CD4-positive, alpha-beta memory T cell (primary cell): ENCODE data around the gene LPP. TPM values are rescaled to one million over a fixed set of nuclear protein-coding genes. Genes with fewer than 3 reads are reported as not detected.

Source experiments
- CTCF ChIA-PET: fragments of 350-600 bp; sonication (Branson Sonifier 250); formaldehyde crosslinking; loops from one replicate; lab custom pipeline; 2021; ENCODE audit warnings: inconsistent platforms; ENCODE audit not compliant: partially characterized antibody; lab: Charles Lee
- POLR2A ChIA-PET: fragments of 350-600 bp; sonication (Branson Sonifier 250); formaldehyde crosslinking; loops from one replicate; lab custom pipeline; 2021; ENCODE audit not compliant: partially characterized antibody; lab: Charles Lee
- DNase-seq, 5 donors: peaks; one replicate each; pipeline versions ENCODE4 v3.0.0 to v3.0.0-alpha.2; 2020 to 2022; ENCODE audit warnings: mixed read lengths in 1 of 5
- H3K27ac ChIP-seq: one replicate; pipeline ENCODE4 v1.7.0; 2013; ENCODE audit warnings: low read depth, low read length
- H3K27me3 ChIP-seq: 2 replicates; pipeline ENCODE4 v1.7.0; 2013; ENCODE audit warnings: mild to moderate bottlenecking, low read length, moderate library complexity; ENCODE audit not compliant: insufficient read depth
- H3K36me3 ChIP-seq: 2 replicates; pipeline ENCODE4 v1.7.0; 2013; ENCODE audit warnings: mild to moderate bottlenecking, low read length, moderate library complexity; ENCODE audit not compliant: insufficient read depth
- H3K4me1 ChIP-seq: 2 replicates; pipeline ENCODE4 v1.7.0; 2013; ENCODE audit warnings: mild to moderate bottlenecking, low read length, moderate library complexity; ENCODE audit not compliant: insufficient read depth
- H3K4me3 ChIP-seq, 2 donors: one replicate each; pipeline ENCODE4 v1.7.0; 2013; ENCODE audit warnings: low read length in 2 of 2, mild to moderate bottlenecking in 1 of 2
- H3K9me3 ChIP-seq, 2 donors: one replicate each; pipeline ENCODE4 v1.7.0; 2013; ENCODE audit warnings: low read length in 2 of 2, control low read depth in 1 of 2; ENCODE audit not compliant: control insufficient read depth in 1 of 2
- H3K27ac Mint-ChIP-seq, 7 donors: one replicate each; pipeline ENCODE4 v1.8.0; 2020 to 2021; ENCODE audit warnings: mixed read lengths in 7 of 7, mild to moderate bottlenecking in 6 of 7, inconsistent platforms in 3 of 7, moderate library complexity in 3 of 7
- H3K27me3 Mint-ChIP-seq, 2 donors: one replicate each; pipeline ENCODE4 v1.8.0; 2020 to 2021; ENCODE audit warnings: mixed read lengths in 2 of 2
- H3K36me3 Mint-ChIP-seq, 2 donors: one replicate each; pipeline ENCODE4 v1.8.0; 2020 to 2021; ENCODE audit warnings: mixed read lengths in 2 of 2, inconsistent platforms in 1 of 2, mild to moderate bottlenecking in 1 of 2
- H3K4me1 Mint-ChIP-seq, 4 donors: one replicate each; pipeline ENCODE4 v1.8.0; 2020 to 2021; ENCODE audit warnings: mixed read lengths in 4 of 4, mild to moderate bottlenecking in 1 of 4
- H3K4me3 Mint-ChIP-seq, 8 donors: one replicate each; pipeline ENCODE4 v1.8.0; 2020 to 2021; ENCODE audit warnings: mixed read lengths in 8 of 8, mild to moderate bottlenecking in 7 of 8, moderate library complexity in 6 of 8, inconsistent platforms in 3 of 8
- H3K9me3 Mint-ChIP-seq, 8 donors: one replicate each; pipeline ENCODE4 v1.8.0; 2020 to 2021; ENCODE audit warnings: mixed read lengths in 8 of 8, mild to moderate bottlenecking in 5 of 8, inconsistent platforms in 3 of 8, moderate library complexity in 1 of 8
- intact Hi-C: fragments of 100-400 bp; cut with micrococcal nuclease; formaldehyde crosslinking; loops from one replicate; pipeline ENCODE4 v1.15.1; 2023
- polyA plus RNA-seq, 2 donors: library from polyadenylated mRNA; unstranded; fragments of 300-500 nt; fragmentation: Illumina TruSeq; gene quantifications; one replicate each; pipeline ENCODE4 v1.2.3, GENCODE V29; 2021
- total RNA-seq, 2 experiments: library from RNA; stranded (reverse); gene quantifications; one replicate each; pipeline ENCODE4 v1.2.3, GENCODE V29; 2021

LPP gene
- total and polyA plus RNA-seq, 4 experiments from 2014 or later = 10.4 to 27.2 (median 24.7) TPM

- no peak for DNase-seq
- POLR2A ChIA-PET = no interaction called here
- no peaks in the 10 kb centered on the region for H3K36me3 Mint-ChIP-seq
- no peak overlapping the region for H3K4me3 ChIP-seq
- no peak overlapping the region for H3K27ac Mint-ChIP-seq
- no peaks in the 10 kb centered on the region for H3K27me3 Mint-ChIP-seq
- intact Hi-C loops = no loop called here
- H3K27ac ChIP-seq = no peak overlapping the region
- no peaks in the 10 kb centered on the region for H3K4me1 Mint-ChIP-seq
- H3K27me3 ChIP-seq = no peaks in the 10 kb centered on the region
- CTCF ChIA-PET = interaction anchor here (1.5 to 1.9 kb wide), 2 partner anchors 10 to 999 kb away, joined by 4 to 8 read pairs; no protein-coding TSS in a partner anchor
- no peaks in the 10 kb centered on the region for H3K9me3 Mint-ChIP-seq
- no peaks in the 10 kb centered on the region for H3K36me3 ChIP-seq
- no peaks in the 10 kb centered on the region for H3K4me1 ChIP-seq
- no peaks in the 10 kb centered on the region for H3K9me3 ChIP-seq
- no peak overlapping the region for H3K4me3 Mint-ChIP-seq
These were observed 585.6 kb downstream of the LPP start for GRCh38 chr3:188739511-188739910.

GRCh38 chr3:188740010-188740409 lies 586.1 kb downstream of the LPP start:
- Histone ChIP-seq H3K36me3 (no peaks in the 10 kb centered on the region), H3K4me3 (no peak overlapping the region), H3K27ac (no peak overlapping the region), H3K27me3 (no peaks in the 10 kb centered on the region), H3K4me1 (no peaks in the 10 kb centered on the region), H3K9me3 (no peaks in the 10 kb centered on the region)
- no peaks in the 10 kb centered on the region for H3K9me3 Mint-ChIP-seq
- DNase-seq = no peak
- intact Hi-C loops = no loop called here
- POLR2A ChIA-PET = no interaction called here
- H3K36me3 Mint-ChIP-seq = no peaks in the 10 kb centered on the region
- CTCF ChIA-PET = interaction anchor here (1.5 to 1.9 kb wide), 2 partner anchors 9 to 1000 kb away, joined by 4 to 8 read pairs; no protein-coding TSS in a partner anchor
- H3K27me3 Mint-ChIP-seq = no peaks in the 10 kb centered on the region
- H3K27ac Mint-ChIP-seq = no peak overlapping the region
- no peaks in the 10 kb centered on the region for H3K4me1 Mint-ChIP-seq
- H3K4me3 Mint-ChIP-seq = no peak overlapping the region

- intact Hi-C loops = no loop called here
- Histone ChIP-seq H3K9me3 (no peaks in the 10 kb centered on the region), H3K27ac (no peak overlapping the region), H3K27me3 (no peaks in the 10 kb centered on the region), H3K36me3 (no peaks in the 10 kb centered on the region), H3K4me3 (no peak overlapping the region), H3K4me1 (no peaks in the 10 kb centered on the region)
- H3K9me3 Mint-ChIP-seq = no peaks in the 10 kb centered on the region
- no peaks in the 10 kb centered on the region for H3K27me3 Mint-ChIP-seq
- ChIA-PET CTCF (interaction anchor here (1.6 to 7.9 kb wide), 2 partner anchors 214 to 1004 kb away, joined by 4 to 218 read pairs; no protein-coding TSS in a partner anchor), POLR2A (no interaction called here)
- H3K4me1 Mint-ChIP-seq = no peaks in the 10 kb centered on the region
- H3K27ac Mint-ChIP-seq = no peak overlapping the region
- H3K4me3 Mint-ChIP-seq = no peak overlapping the region
- no peaks in the 10 kb centered on the region for H3K36me3 Mint-ChIP-seq
- DNase-seq = no peak
These were observed 589.0 kb downstream of the LPP start for GRCh38 chr3:188742755-188743550.

GRCh38 chr3:188744166-188744565 lies 590.2 kb downstream of the LPP start:
- Histone ChIP-seq H3K36me3 (no peaks in the 10 kb centered on the region), H3K9me3 (no peaks in the 10 kb centered on the region), H3K4me1 (no peaks in the 10 kb centered on the region), H3K27me3 (no peaks in the 10 kb centered on the region), H3K27ac (no peak overlapping the region), H3K4me3 (no peak overlapping the region)
- Mint-ChIP-seq H3K27ac (no peak overlapping the region), H3K4me3 (no peak overlapping the region), H3K27me3 (no peaks in the 10 kb centered on the region), H3K36me3 (no peaks in the 10 kb centered on the region), H3K9me3 (no peaks in the 10 kb centered on the region), H3K4me1 (no peaks in the 10 kb centered on the region)
- DNase-seq = no peak
- ChIA-PET CTCF (interaction anchor here (0.5 to 7.9 kb wide), 4 partner anchors 16 to 1005 kb away, joined by 3 to 218 read pairs (median 4); no protein-coding TSS in a partner anchor), POLR2A (no interaction called here)
- intact Hi-C loops = no loop called here

- Histone ChIP-seq H3K4me3 (no peak overlapping the region), H3K4me1 (no peaks in the 10 kb centered on the region), H3K36me3 (no peaks in the 10 kb centered on the region), H3K27me3 (no peaks in the 10 kb centered on the region), H3K27ac (no peak overlapping the region), H3K9me3 (no peaks in the 10 kb centered on the region)
- H3K27me3 Mint-ChIP-seq = no peaks in the 10 kb centered on the region
- ChIA-PET POLR2A (no interaction called here), CTCF (interaction anchor here (1.4 to 7.9 kb wide), 2 partner anchors 17 to 1006 kb away, joined by 3 to 218 read pairs; no protein-coding TSS in a partner anchor)
- no peak overlapping the region for H3K27ac Mint-ChIP-seq
- no peak for DNase-seq
- no peaks in the 10 kb centered on the region for H3K4me1 Mint-ChIP-seq
- intact Hi-C loops = no loop called here
- no peak overlapping the region for H3K4me3 Mint-ChIP-seq
- H3K9me3 Mint-ChIP-seq = no peaks in the 10 kb centered on the region
- H3K36me3 Mint-ChIP-seq = no peaks in the 10 kb centered on the region
These were observed 591.1 kb downstream of the LPP start for GRCh38 chr3:188745031-188745430.

GRCh38 chr3:188746291-188746783 lies 592.4 kb downstream of the LPP start:
- H3K4me3 ChIP-seq = no peak overlapping the region
- no peaks in the 10 kb centered on the region for H3K4me1 Mint-ChIP-seq
- H3K27ac ChIP-seq = no peak overlapping the region
- no peaks in the 10 kb centered on the region for H3K9me3 Mint-ChIP-seq
- POLR2A ChIA-PET = interaction anchor here (1.1 kb wide), 1 partner anchor 1007 kb away, joined by 4 read pairs; no protein-coding TSS in a partner anchor
- no peaks in the 10 kb centered on the region for H3K9me3 ChIP-seq
- CTCF ChIA-PET = interaction anchor here (0.9 to 7.9 kb wide), 4 partner anchors 208 to 1008 kb away, joined by 3 to 218 read pairs (median 4); no protein-coding TSS in a partner anchor
- no peaks in the 10 kb centered on the region for H3K36me3 Mint-ChIP-seq
- intact Hi-C loops = no loop called here
- no peaks in the 10 kb centered on the region for H3K36me3 ChIP-seq
- H3K4me1 ChIP-seq = no peaks in the 10 kb centered on the region
- no peak for DNase-seq
- H3K4me3 Mint-ChIP-seq = no peak overlapping the region
- H3K27ac Mint-ChIP-seq = no peak overlapping the region
- no peaks in the 10 kb centered on the region for H3K27me3 ChIP-seq
- H3K27me3 Mint-ChIP-seq = no peaks in the 10 kb centered on the region

- POLR2A ChIA-PET = interaction anchor here (2.8 kb wide), 1 partner anchor 1008 kb away, joined by 35 read pairs; no protein-coding TSS in a partner anchor
- Histone ChIP-seq H3K4me3 (no peak overlapping the region), H3K36me3 (no peaks in the 10 kb centered on the region), H3K9me3 (no peaks in the 10 kb centered on the region), H3K27me3 (no peaks in the 10 kb centered on the region), H3K4me1 (no peaks in the 10 kb centered on the region), H3K27ac (no peak overlapping the region)
- Mint-ChIP-seq H3K4me1 (no peaks in the 10 kb centered on the region), H3K27me3 (no peaks in the 10 kb centered on the region), H3K4me3 (no peak overlapping the region), H3K36me3 (no peaks in the 10 kb centered on the region), H3K27ac (no peak overlapping the region), H3K9me3 (no peaks in the 10 kb centered on the region)
- CTCF ChIA-PET = interaction anchor here (1.0 to 7.9 kb wide), 9 partner anchors 12 to 1009 kb away, joined by 3 to 218 read pairs (median 14); no protein-coding TSS in a partner anchor
- intact Hi-C loops = no loop called here
- DNase-seq = no peak
These were observed 593.5 kb downstream of the LPP start for GRCh38 chr3:188747489-188747888.
